ENCODE measurements around the gene RABL6. TPM values are rescaled to one million over a fixed set of nuclear protein-coding genes. Genes with fewer than 3 reads are reported as not detected.

The RABL6 gene
- total RNA-seq, 3 donors from 2014 or later: 92.1 to 142 (median 112) TPM

- ATAC-seq (no peak), DNase-seq (no peak)
- no peak for TF ChIP-seq CTCF (IDR thresholded peaks at IDR 0.05)
- Histone ChIP-seq H3K4me3 (no peak overlapping the region), H3K4me1 (ENCODE audit: low read depth) (peaks cover 2% of the 10 kb centered on the region), H3K9me3 (no peaks in the 10 kb centered on the region), H3K36me3 (ENCODE audit: low read depth) (peaks cover 10% of the 10 kb centered on the region)
- intact Hi-C loops (cut with DNase I, micrococcal nuclease): no loop called here
These were observed 17.8 kb downstream of the RABL6 start for GRCh38 chr9:136825295-136826187.

- intact Hi-C loops (cut with DNase I, micrococcal nuclease): no loop called here
- ATAC-seq (no peak), DNase-seq (no peak)
- Histone ChIP-seq H3K4me3 (no peak overlapping the region), H3K9me3 (no peaks in the 10 kb centered on the region), H3K36me3 (ENCODE audit: low read depth) (peaks cover 10% of the 10 kb centered on the region), H3K4me1 (ENCODE audit: low read depth) (no peaks in the 10 kb centered on the region)
- no peak for TF ChIP-seq CTCF (IDR thresholded peaks at IDR 0.05)
These were observed 18.4 kb downstream of the RABL6 start for GRCh38 chr9:136826188-136826541.

GRCh38 chr9:136826703-136827582, 19.2 kb downstream of the RABL6 start:
- ATAC-seq (no peak), DNase-seq (peak in 1 of 3 donors; percentile 32)
- Histone ChIP-seq H3K4me3 (no peak overlapping the region), H3K4me1 (ENCODE audit: low read depth) (no peaks in the 10 kb centered on the region), H3K9me3 (no peaks in the 10 kb centered on the region), H3K36me3 (ENCODE audit: low read depth) (peaks cover 10% of the 10 kb centered on the region)
- intact Hi-C loops (cut with DNase I, micrococcal nuclease): no loop called here
- TF ChIP-seq CTCF (IDR thresholded peaks at IDR 0.05): no peak

DNA sequence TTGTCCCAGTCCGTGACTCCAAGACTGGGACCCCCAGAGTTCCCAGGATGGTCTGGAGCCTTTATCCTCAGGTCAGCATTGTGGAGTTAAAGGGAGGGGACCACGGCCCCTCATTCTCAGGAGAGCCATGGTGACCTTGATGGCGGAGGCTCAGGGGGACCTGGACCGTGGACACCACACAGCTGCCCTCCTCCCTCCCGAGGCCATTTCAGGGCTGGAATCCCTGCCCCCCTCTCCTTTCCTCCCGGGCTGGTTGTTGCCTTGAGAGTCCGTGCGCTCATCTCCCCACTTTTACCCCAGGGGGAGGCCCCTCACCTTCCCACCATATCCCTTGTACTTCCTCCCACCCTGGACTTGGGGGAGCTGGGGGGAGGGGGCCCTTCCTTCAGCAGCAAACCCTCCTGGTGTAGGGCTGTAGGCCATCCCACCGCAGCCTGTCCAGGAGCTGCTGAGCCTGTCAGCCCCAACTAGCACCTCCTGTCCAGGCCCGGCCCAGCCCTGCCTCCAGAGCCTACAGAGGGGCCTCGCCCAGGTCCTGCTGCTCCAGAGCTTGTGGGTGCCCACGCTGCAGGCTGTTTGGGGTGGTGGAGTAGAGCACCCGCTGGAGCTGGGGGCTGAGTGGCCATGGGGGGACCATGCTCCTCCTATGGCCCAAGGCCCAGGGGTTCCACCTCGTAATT, 20.2 kb downstream of the RABL6 start:
- H3K9me3 ChIP-seq: no peaks in the 10 kb centered on the region
- intact Hi-C loops (cut with DNase I, micrococcal nuclease): no loop called here
- no peaks in the 10 kb centered on the region for H3K4me1 ChIP-seq (ENCODE audit: low read depth)
- DNase-seq: no peak
- H3K4me3 ChIP-seq: no peak overlapping the region
- no peak for TF ChIP-seq CTCF (IDR thresholded peaks at IDR 0.05)
- peaks cover 10% of the 10 kb centered on the region for H3K36me3 ChIP-seq (ENCODE audit: low read depth)
- ATAC-seq: no peak

DNA sequence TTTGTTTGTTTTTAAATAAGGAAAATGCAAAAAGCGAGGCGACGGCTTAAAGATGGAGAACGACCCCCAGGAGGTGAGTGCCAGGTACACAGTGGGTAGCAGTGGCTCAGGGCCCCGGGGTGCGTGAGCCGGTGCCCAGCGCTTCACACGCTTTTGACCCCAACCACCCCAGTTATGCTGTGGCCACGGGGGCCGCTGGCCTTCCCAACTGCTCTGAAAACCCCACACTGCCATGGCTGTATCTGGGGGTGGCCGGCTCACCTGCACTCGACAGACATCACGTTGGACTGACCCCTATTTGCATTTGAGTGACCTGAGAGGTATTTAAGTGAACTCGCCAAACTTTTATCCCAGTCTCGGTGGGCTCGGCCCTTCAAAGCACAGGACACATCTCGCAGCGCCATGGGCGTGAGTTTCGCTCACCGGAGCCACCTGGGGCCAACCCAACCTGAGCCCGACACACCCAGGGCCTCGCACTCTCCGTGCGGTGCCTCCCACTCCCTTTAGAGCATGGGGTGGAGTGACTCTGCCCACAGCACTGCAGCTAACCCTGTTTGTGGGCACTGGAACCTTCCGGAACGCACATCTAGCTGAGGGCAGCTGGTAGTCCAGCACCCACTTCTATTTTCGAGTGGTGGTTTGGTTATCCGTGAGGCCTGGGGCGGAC, 20.9 kb downstream of the RABL6 start:
- H3K36me3 ChIP-seq (ENCODE audit: low read depth): peaks cover 8% of the 10 kb centered on the region
- H3K4me3 ChIP-seq: no peak overlapping the region
- no peak for ATAC-seq

More for the DNA sequence above, 20.9 kb downstream of the RABL6 start:
- Histone ChIP-seq H3K9me3 (no peaks in the 10 kb centered on the region), H3K4me1 (ENCODE audit: low read depth) (no peaks in the 10 kb centered on the region)
- no peak for TF ChIP-seq CTCF (IDR thresholded peaks at IDR 0.05)
- intact Hi-C loops (cut with DNase I, micrococcal nuclease): no loop called here
- no peak for DNase-seq
